Vagina (tissue), 2 donors: ENCODE data around the gene TXN. TPM values are rescaled to one million over a fixed set of nuclear protein-coding genes. Genes with fewer than 3 reads are reported as not detected.

Experiments used
- DNase-seq, 2 donors: peaks; one replicate each; pipeline ENCODE4 v3.0.0-alpha.2; 2017; ENCODE audit errors: extremely low spot score in 2 of 2
- H3K27ac ChIP-seq: fragments of 200-600 bp; sonication (generic); one replicate; pipeline ENCODE4 v1.5.1; 2019
- H3K27me3 ChIP-seq: fragments of 200-600 bp; sonication (generic); one replicate; pipeline ENCODE4 v1.5.1; 2019
- H3K36me3 ChIP-seq, 2 donors: fragments of 200-600 bp; sonication (generic); one replicate each; pipeline ENCODE4 v1.5.1; 2017 to 2019
- H3K4me1 ChIP-seq: fragments of 200-600 bp; sonication (generic); one replicate; pipeline ENCODE4 v1.5.1; 2019
- H3K4me3 ChIP-seq, 2 donors: fragments of 200-600 bp; sonication (generic); 1 replicate in 1 of 2; 2 replicates in 1 of 2; pipeline ENCODE4 v1.5.1; 2016 to 2019
- H3K9me3 ChIP-seq: fragments of 200-600 bp; sonication (generic); one replicate; pipeline ENCODE4 v1.5.1; 2019
- CTCF ChIP-seq, 3 experiments: fragments of 450-650 bp in 2 of 3; fragments of 200-600 bp in 1 of 3; sonication (generic) in 1 of 3; IDR thresholded peaks; one replicate each; pipeline ENCODE4 v1.5.1; 2017 to 2019; ENCODE audit warnings: antibody characterized with exemption in 3 of 3, mild to moderate bottlenecking in 2 of 3, moderate library complexity in 2 of 3
- POLR2A ChIP-seq, 2 donors: fragments of 450-650 bp; IDR thresholded peaks; one replicate each; pipeline ENCODE4 v1.6.1; 2017; ENCODE audit warnings: antibody characterized with exemption in 2 of 2, mild to moderate bottlenecking in 2 of 2, moderate library complexity in 2 of 2
- POLR2AphosphoS5 ChIP-seq, 2 donors: sonication (generic); formaldehyde crosslinking; IDR thresholded peaks; one replicate each; pipeline ENCODE4 v1.9.0; 2017; ENCODE audit warnings: antibody characterized with exemption in 2 of 2, mild to moderate bottlenecking in 2 of 2, low read depth in 1 of 2; ENCODE audit not compliant: insufficient read depth in 1 of 2
- intact Hi-C: fragments of 100-400 bp; cut with DNase I; formaldehyde crosslinking; loops from one replicate; pipeline ENCODE4 v1.15.1; 2023
- total RNA-seq: library from RNA; depleted of rRNA; stranded (reverse); fragments of >200 nt; gene quantifications from one replicate; pipeline ENCODE4 v1.2.3, GENCODE V29; 2016

Gene TXN
- total RNA-seq, 1 donor from 2014 or later, result 162 TPM

GRCh38 chr9:110249603-110250002 is 6.7 kb downstream of the TXN start:
- Histone ChIP-seq H3K4me3 (no peak overlapping the region), H3K36me3 (peaks cover 0 to 33% of the 10 kb centered on the region in 2 donors), H3K4me1 (peaks cover 23% of the 10 kb centered on the region), H3K27me3 (no peaks in the 10 kb centered on the region), H3K9me3 (no peaks in the 10 kb centered on the region), H3K27ac (no peak overlapping the region)
- no peak for DNase-seq
- intact Hi-C loops, result no loop called here
- TF ChIP-seq POLR2A (IDR thresholded peaks at IDR 0.05) (no peak), CTCF (IDR thresholded peaks at IDR 0.05) (no peak), POLR2AphosphoS5 (IDR thresholded peaks at IDR 0.05; ENCODE audit: insufficient read depth in 1 of 2, low read depth in 1 of 2) (no peak)

- no peak for DNase-seq
- Histone ChIP-seq H3K27ac (no peak overlapping the region), H3K4me1 (peaks cover 11% of the 10 kb centered on the region), H3K27me3 (no peaks in the 10 kb centered on the region), H3K9me3 (no peaks in the 10 kb centered on the region), H3K4me3 (no peak overlapping the region), H3K36me3 (peaks cover 0 to 41% of the 10 kb centered on the region in 2 donors)
- TF ChIP-seq POLR2A (IDR thresholded peaks at IDR 0.05) (no peak), POLR2AphosphoS5 (IDR thresholded peaks at IDR 0.05; ENCODE audit: insufficient read depth in 1 of 2, low read depth in 1 of 2) (no peak), CTCF (IDR thresholded peaks at IDR 0.05) (no peak)
- intact Hi-C loops, result no loop called here
Measured at GRCh38 chr9:110248361-110248760, 7.9 kb downstream of the TXN start.

GRCh38 chr9:110246214-110246613 is 10.1 kb downstream of the TXN start:
- TF ChIP-seq CTCF (IDR thresholded peaks at IDR 0.05) (no peak), POLR2AphosphoS5 (IDR thresholded peaks at IDR 0.05; ENCODE audit: insufficient read depth in 1 of 2, low read depth in 1 of 2) (no peak), POLR2A (IDR thresholded peaks at IDR 0.05) (no peak)
- intact Hi-C loops, result no loop called here
- peaks cover 0 to 47% of the 10 kb centered on the region in 2 donors for H3K36me3 ChIP-seq
- no peaks in the 10 kb centered on the region for H3K9me3 ChIP-seq
- H3K4me1 ChIP-seq, result no peaks in the 10 kb centered on the region
- no peak overlapping the region for H3K27ac ChIP-seq
- no peaks in the 10 kb centered on the region for H3K27me3 ChIP-seq
- DNase-seq, result no peak
- H3K4me3 ChIP-seq, result no peak overlapping the region

GRCh38 chr9:110244616-110245015 is 11.7 kb downstream of the TXN start:
- H3K4me3 ChIP-seq, result no peak overlapping the region
- peaks cover 0 to 35% of the 10 kb centered on the region in 2 donors for H3K36me3 ChIP-seq
- intact Hi-C loops, result no loop called here
- TF ChIP-seq POLR2A (IDR thresholded peaks at IDR 0.05) (no peak), POLR2AphosphoS5 (IDR thresholded peaks at IDR 0.05; ENCODE audit: insufficient read depth in 1 of 2, low read depth in 1 of 2) (no peak), CTCF (IDR thresholded peaks at IDR 0.05) (no peak)
- no peaks in the 10 kb centered on the region for H3K4me1 ChIP-seq
- DNase-seq, result no peak
- H3K27me3 ChIP-seq, result no peaks in the 10 kb centered on the region
- no peak overlapping the region for H3K27ac ChIP-seq
- no peaks in the 10 kb centered on the region for H3K9me3 ChIP-seq

GRCh38 chr9:110241858-110242321 is 14.4 kb downstream of the TXN start:
- intact Hi-C loops, result no loop called here
- Histone ChIP-seq H3K4me1 (no peaks in the 10 kb centered on the region), H3K27ac (no peak overlapping the region), H3K27me3 (no peaks in the 10 kb centered on the region), H3K36me3 (peaks cover 0 to 21% of the 10 kb centered on the region in 2 donors), H3K4me3 (no peak overlapping the region), H3K9me3 (no peaks in the 10 kb centered on the region)
- TF ChIP-seq CTCF (IDR thresholded peaks at IDR 0.05) (no peak), POLR2AphosphoS5 (IDR thresholded peaks at IDR 0.05; ENCODE audit: insufficient read depth in 1 of 2, low read depth in 1 of 2) (no peak), POLR2A (IDR thresholded peaks at IDR 0.05) (no peak)
- no peak for DNase-seq
